Chondrocyte (in vitro differentiated cells): ENCODE measurements around the gene ACTR5. TPM values are rescaled to one million over a fixed set of nuclear protein-coding genes. Genes with fewer than 3 reads are reported as not detected.

Source experiments
- DNase-seq: peaks from one replicate; pipeline ENCODE4 v3.0.0; 2021; ENCODE audit warnings: mixed read lengths, low spot score
- H3K27ac Mint-ChIP-seq: one replicate; pipeline ENCODE4 v1.8.0; 2021; ENCODE audit warnings: mild to moderate bottlenecking, moderate library complexity, mixed read lengths; ENCODE audit not compliant: unreplicated experiment
- H3K27me3 Mint-ChIP-seq: 2 replicates; pipeline ENCODE4 v1.8.0; 2021; ENCODE audit warnings: low read depth, mixed read lengths
- H3K36me3 Mint-ChIP-seq: 2 replicates; pipeline ENCODE4 v1.8.0; 2021; ENCODE audit warnings: low read depth, mixed read lengths
- H3K4me1 Mint-ChIP-seq: 2 replicates; pipeline ENCODE4 v1.8.0; 2021; ENCODE audit warnings: low read depth, mild to moderate bottlenecking, mixed read lengths
- H3K4me3 Mint-ChIP-seq: one replicate; pipeline ENCODE4 v1.8.0; 2021; ENCODE audit warnings: mild to moderate bottlenecking, moderate library complexity, mixed read lengths; ENCODE audit not compliant: unreplicated experiment
- H3K9me3 Mint-ChIP-seq: 2 replicates; pipeline ENCODE4 v1.8.0; 2021; ENCODE audit warnings: low read depth, mixed read lengths
- CTCF ChIP-seq: fragments of 200-600 bp; sonication (generic); IDR thresholded peaks from 2 replicates; pipeline ENCODE4 v1.5.0; 2021; ENCODE audit warnings: antibody characterized with exemption, mild to moderate bottlenecking, moderate library complexity
- total RNA-seq: library from RNA; stranded (reverse); gene quantifications from 3 replicates; pipeline ENCODE4 v1.2.1, GENCODE V29; 2021

ACTR5 gene
- total RNA-seq, 1 donor from 2014 or later = 4.9 TPM

DNA sequence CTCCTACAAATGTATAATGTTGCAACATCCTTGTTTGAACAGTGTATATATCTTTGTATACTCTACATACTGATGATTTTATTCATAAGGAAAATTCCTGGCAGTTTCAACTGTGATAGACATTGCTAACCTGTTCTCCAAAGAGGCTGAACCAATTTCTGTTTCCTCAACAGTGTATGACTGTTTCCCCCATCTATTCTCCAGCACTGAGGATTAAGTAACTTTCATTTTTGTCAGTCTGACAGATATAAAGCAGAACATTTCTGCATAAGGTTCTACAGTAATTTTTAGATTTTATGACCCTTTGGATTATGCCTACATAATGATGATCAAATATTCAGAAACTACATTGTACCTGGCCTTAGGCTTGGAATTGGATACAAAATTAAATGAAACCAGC is 67.2 kb downstream of the ACTR5 start:
- Mint-ChIP-seq H3K36me3 (no peaks in the 10 kb centered on the region), H3K27me3 (peaks cover 44% of the 10 kb centered on the region), H3K4me3 (no peak overlapping the region), H3K9me3 (peaks cover 5% of the 10 kb centered on the region), H3K27ac (no peak overlapping the region), H3K4me1 (no peaks in the 10 kb centered on the region)
- no peak for TF ChIP-seq CTCF
- DNase-seq = no peak

DNA sequence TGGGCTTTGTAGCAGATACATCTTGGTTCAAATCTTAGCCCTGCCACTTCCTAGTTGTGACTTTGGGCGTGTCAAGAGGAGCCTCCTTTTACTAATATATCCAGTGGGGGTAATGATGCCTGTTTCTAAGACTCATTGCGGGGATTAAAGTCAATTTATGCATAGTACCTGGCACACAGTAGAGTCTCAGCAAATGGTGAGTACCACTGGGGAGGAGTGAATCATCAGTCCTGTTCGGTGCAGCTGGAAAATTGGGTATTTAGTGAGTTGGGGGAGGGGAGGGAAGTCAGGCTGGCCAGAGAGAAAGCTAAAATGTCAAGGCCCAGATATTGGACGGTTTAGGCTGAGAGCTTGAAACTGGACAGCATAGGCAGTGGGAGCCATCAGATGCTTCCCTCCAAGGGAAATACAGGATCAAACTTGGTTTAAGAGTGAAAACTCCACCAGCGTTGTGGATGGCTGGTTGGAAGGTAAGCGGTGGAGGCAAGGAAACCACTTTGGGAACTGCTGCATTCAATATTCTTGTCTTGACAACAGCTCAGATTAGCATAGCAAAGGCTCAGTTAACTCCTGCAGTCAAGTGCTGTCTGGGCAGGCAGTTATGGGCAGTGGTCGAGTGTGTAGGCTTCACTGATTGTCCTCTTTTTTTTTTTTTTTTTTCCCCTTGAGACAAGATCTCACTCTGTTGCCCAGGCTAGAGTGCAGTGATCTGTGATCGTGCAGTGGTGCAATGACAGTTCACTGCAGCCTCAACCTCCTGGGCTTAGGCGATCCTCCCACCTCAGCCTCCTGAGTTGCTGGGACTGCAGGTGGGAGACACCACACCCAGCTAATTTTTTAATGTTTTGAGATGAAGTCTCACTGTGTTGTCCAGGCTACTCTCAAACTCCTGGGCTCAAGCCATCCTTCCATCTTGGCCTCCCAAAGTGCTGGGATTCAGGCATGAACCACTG is 70.1 kb downstream of the ACTR5 start:
- no peak for TF ChIP-seq CTCF
- no peak overlapping the region for H3K27ac Mint-ChIP-seq
- no peaks in the 10 kb centered on the region for H3K4me1 Mint-ChIP-seq
- H3K36me3 Mint-ChIP-seq = no peaks in the 10 kb centered on the region
- H3K27me3 Mint-ChIP-seq = peaks cover 36% of the 10 kb centered on the region
- H3K4me3 Mint-ChIP-seq = no peak overlapping the region
- H3K9me3 Mint-ChIP-seq = peaks cover 9% of the 10 kb centered on the region
- DNase-seq = no peak

Other genes with a start within 250 kb of the ACTR5 start
- not detected in 3 replicates for gene ADIG, start 167.3 kb upstream of the ACTR5 start, total RNA-seq
- gene ARHGAP40, start 146.7 kb upstream of the ACTR5 start, total RNA-seq = not detected in 3 replicates
- not detected in 3 replicates for gene SLC32A1, start 24.0 kb upstream of the ACTR5 start, total RNA-seq
- not detected in 3 replicates for gene PPP1R16B, start 57.2 kb downstream of the ACTR5 start, total RNA-seq
- gene FAM83D, start 178.0 kb downstream of the ACTR5 start, total RNA-seq = 1.5 to 4.8 TPM (median 4.5 TPM) in 3 replicates
- 7.0 to 8.4 TPM (median 7.8 TPM) in 3 replicates for gene DHX35, start 213.9 kb downstream of the ACTR5 start, total RNA-seq